HG02973 (cell line): ENCODE measurements around the gene AGAP1.

ENCODE experiments used
- ATAC-seq: cut with Tn5 transposase; IDR thresholded peaks from one replicate; pipeline ENCODE4 v1.9.1; 2021; ENCODE audit warnings: moderate library complexity; ENCODE audit not compliant: unreplicated experiment

AGAP1 gene

DNA sequence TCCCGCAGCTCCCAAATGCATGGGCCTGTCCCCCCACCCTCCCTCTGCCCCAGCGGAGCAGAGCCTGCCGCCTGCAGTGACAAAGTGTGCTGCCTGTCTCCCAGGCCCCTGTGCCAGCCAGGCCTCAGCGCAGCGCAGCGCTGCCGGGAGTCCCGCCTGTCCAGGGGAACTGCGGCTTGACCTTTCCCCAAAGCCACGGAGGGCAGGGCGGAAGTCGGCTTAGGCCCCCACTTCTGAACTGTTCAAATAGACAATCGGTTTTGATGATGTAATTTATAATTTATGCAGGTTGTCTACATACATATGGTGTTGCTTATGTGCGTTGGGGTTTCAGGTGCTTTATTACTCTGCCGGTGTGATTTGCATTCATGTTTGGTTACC lies 667.2 kb downstream of the AGAP1 start:
- no peak for ATAC-seq

DNA sequence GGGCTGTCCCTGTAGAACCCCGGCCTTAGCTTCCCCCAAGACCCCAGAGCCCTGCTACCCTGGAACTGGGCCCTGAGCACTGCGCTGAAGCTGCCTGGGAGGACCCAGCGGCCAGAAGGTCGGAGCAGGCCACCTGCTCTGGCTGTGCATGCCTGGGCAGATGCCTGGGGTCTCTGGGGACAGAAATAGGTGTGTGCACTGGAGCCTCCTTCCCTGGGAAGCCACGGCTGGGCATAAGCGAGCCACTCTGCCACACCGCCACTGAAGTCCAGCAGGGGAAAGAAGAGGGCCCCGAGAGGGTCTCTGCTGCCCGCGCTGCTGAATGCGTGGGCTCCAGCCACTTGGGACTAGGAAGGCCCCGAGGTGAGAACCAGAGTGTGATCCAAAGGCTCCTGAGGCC lies 667.7 kb downstream of the AGAP1 start:
- no peak for ATAC-seq

DNA sequence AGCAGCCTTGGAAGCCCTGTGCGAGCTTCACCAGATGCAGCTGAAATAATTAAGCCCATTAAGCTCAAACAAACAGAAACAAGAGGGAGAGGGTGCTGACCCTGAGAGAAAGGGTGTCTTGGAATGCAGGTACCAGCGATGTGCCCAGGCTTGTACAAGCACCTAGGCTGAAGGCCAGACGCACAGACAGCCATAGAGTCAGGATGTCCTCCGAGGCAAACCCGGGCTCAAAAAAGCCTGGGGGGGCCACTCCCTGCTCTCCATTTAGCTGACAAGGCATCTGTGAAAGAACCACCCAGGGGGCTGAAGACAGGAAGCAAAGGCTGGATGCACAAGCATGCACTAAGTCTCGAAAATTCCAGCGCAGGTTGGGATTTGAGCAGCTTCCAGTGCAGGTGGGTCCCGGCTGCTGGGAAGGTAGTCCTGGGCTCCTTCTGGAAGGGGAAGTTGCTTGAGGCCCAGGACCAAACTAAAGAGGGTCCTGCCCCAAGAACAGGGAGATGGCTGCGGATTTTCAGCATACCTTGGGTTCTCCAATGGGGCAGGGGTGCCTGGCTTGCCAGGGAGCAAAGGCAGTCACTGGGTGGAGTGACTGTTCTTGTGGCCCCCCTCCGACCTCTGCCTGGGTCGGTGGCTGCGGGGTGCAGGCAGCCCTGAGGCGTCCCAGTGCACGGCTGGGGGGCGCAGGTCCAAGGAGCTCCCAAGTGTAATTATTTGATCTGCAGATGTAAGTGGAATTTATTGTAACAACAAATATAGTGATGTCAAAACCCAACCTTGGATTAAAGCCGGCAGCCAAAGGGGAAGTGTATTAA lies 668.4 kb downstream of the AGAP1 start:
- no peak for ATAC-seq

DNA sequence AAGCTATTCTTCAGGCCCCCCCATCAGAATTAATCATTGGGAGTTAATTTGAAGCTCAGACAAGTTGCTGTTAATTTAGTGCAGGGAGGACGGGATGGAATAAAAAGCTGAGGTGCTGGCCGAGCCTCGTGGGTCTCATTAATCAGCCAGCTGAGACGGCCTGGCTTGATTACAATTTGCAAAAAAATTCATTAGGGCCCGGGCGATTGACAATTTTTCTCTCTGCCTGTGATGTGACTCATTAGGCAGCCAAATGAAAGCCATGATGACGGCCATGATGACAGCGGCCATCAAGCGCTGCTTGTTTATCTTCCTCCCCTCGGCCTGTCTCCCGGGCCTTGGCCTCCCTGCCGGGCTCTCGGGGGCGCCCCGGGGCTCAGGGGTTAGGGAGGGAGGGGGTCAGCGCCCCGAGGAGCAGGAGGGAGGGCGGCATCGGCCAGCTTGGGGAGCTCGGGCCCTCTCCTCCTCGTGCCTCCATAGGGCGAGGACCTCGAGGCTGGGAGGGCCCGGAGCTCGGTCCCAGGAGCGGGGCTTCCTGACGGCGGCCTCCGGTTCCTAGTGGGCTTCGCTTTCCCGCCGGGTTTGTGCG lies 669.1 kb downstream of the AGAP1 start:
- ATAC-seq: no peak

DNA sequence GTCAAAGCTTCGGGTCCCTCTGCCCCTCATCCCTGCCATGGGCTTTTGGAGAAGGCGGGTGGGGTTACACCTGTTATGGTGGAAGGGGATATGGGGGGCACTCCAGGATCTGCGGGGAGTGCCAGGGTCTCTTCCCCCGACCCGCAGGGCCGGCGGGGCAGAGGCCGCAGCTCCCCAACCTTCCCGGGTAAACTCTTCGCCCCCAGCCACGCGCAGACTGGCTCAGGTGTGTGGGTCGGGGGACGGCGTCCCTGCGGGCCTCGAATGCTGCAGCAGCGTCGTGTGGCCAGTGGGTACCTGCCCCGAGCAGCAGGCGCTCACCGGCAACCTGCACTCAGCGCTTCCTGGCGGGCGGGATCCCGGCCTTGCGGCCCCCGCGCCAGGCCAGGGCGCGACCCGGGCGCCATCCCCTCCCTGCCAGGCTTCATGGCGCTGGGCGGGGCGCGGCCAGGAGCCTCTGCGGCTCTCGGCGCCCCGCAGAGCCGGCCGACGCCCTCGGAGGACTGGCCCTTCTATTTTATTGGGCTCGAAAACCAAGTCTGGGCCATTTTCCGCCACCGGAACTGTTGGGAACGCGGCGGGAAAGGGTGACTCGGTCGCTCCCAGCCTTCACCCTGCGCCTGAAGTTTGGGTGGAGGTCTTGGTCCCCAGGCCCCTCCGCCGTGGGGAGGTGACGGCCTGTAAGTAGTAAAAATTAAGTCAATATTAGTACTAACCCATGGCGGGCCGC lies 669.8 kb downstream of the AGAP1 start:
- no peak for ATAC-seq

DNA sequence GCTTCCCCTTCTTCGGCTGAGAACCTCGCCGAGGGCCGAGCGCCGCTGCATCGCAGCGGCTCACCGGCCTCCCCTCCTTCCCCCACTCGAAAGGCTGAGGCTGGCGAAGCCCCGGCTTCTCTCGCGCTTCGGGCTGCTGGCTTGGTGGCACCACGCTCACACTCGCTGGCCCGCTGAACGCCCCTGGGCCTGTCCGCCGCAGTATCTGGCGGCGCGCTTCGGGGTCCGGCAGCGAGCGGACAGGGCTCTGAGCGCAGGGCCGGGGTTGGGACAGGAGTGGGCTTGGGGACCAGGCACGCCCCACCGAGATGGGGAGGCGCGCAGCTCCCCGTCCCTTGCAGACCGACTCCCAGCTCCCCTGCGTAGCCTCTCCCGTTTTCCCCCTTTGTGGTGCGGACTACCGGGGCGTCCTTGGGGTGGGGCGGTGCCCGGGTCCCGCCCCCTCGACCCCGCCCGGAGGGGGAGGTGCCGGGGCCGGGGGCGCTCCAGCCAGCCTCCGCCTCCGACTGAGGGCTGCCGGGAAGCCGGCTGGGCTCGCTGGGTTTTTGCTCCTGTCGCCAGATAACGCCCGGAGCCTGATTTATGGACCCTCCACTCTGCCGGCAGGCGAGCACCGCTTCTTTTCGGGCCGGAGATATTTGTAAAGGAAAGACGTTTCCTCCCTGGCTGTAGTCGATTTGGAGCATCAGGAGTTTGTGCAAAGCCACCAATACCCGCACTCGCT lies 670.5 kb downstream of the AGAP1 start:
- ATAC-seq: no peak

DNA sequence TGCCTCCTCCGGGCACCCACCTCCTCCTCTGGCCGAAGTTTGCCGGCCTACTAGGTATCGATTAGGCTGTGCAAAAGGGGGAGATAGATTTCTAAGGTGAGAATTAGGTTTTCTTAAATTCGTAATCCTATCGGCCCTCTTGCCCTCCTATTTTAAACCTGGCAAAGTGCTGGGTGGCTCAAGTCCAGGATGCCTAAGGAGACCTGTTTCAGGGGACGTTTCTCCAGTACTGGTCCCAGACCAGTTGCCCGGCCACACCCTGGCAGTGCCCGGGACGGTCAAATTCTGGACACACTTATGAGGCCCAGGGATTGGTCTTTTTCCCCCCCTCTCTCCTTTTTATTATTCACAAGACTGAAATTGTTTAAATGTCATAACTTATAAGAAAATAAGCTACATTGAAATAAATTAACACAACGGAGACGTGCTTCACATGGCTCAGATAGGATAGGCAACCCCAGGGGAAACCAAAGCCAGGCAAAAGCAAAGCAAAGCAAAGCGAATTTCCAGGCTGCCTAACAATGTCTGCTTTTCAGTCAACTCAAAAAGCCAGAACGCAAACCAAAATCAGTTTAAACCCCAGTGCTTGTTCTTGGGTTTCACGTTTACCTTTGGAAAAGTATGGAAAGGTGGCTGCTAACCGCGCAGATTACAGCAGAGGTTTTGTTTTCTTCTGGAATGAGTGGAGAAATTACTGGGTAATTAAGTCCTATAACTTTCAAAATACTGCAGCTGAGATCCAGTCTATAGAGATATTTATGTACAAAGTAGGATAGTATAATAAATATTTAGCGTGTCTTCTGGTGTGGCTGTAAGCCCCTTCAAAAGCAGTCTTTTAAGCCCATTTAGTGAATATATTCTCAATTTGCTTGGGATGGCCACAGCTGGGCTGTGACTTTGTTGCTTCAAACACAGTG lies 671.3 kb downstream of the AGAP1 start:
- no peak for ATAC-seq

DNA sequence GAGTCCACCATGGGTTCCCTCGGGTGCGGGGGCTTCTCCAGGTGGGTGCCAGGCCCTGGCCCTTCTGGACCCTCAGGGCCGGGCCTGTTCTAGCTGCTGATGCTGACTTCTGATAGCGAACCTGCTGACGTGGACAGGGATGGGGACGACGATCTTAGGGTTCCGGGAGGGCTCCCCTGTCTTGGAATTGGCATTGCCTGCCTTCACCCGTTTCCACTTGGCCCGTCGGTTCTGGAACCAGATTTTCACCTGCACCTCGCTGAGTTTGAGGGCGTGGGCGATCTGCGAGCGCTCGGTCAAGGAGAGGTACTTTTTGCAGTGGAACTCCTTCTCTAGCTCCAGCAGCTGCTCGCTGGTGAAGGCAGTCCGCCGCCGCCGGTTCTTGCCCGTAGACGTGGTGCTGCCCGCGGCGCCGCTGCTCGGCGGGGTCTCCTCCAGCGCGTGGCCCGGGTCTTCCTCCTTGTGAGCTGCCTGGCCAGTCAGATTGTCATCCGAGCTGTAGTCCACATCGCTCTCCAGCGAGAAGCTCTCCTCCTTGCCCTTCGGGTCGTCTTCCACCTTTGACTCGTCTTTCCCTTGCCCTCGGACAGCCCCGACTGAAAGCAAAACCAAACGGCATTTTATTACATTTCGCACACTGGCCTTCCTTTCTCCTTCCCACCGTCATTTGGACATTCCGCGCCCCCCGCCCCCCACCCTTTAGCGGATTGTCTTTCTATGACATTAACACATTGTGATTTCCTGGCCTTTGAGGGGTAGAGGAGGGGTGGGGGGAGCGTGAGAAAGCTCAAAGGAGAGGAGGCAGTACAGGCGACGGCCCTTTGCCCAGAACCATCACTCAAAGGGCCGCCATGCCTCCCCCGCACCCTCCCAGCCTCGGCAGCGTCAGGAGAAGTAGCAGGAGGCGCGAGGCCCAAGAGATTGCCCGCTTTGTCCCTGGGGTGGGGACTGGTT lies 672.3 kb downstream of the AGAP1 start:
- no peak for ATAC-seq

DNA sequence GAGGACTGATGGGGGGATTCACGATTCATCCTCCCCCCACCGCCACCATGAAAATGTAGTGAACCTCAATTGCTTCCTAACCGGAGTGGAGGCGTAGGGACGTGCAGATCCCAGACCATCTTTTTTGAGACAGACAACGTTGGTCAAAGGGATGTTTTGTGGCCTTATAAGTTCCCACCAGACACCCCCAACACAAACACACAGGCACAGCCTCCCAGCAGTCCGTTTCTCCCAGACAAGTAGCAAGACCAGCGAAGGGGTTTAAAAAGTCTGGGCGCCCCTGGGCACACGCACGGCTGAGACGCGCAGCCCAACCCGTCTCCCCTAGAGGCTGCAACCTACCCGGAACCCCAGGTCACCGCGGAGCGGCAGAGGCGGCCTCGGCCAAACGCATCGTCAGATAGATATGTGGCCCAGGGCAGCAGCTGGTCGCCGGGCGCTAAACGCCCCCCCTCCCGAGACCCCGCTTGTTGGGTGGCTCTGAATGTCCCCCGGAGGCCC lies 673.0 kb downstream of the AGAP1 start:
- no peak for ATAC-seq

DNA sequence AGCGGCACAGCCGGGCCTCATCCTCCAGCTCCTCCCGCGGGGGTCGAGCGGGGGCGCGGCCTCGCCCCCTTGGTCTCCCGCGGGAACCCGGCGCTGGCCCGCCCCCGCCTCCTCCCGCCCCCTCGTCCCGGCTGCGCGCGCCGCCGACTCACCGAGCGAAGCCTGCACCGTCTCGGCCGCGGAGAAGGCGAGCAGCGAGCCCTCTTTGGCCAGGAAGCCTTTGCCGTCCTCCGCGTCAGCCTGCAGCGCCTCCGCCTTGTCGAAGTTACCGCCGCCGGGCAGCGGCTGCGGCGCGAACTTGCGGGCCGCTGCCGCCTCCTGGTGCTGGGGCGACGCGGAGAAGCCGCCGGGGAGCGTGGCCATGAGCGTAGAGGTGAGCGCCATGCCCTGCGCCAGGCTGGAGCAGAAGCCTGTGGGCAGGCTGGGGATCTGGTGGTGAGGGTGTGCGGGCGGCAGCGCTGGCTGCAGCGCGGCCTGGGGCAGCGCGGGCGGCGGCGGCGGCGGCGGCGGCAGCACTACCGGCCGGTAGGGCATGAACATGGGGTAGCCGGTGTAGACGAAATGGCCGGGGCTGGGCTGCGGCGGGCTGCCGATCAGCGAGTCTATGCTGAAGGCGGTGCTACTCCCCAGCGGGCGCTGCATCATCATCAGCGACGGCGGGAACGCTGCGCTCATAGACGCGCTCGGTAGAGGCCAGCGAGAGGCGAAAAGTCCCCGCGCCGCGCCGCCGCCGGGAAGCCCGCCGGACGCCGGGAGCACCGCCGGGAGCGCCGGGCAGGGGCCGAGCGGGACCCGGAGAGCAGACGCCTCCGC lies 673.7 kb downstream of the AGAP1 start:
- no peak for ATAC-seq

DNA sequence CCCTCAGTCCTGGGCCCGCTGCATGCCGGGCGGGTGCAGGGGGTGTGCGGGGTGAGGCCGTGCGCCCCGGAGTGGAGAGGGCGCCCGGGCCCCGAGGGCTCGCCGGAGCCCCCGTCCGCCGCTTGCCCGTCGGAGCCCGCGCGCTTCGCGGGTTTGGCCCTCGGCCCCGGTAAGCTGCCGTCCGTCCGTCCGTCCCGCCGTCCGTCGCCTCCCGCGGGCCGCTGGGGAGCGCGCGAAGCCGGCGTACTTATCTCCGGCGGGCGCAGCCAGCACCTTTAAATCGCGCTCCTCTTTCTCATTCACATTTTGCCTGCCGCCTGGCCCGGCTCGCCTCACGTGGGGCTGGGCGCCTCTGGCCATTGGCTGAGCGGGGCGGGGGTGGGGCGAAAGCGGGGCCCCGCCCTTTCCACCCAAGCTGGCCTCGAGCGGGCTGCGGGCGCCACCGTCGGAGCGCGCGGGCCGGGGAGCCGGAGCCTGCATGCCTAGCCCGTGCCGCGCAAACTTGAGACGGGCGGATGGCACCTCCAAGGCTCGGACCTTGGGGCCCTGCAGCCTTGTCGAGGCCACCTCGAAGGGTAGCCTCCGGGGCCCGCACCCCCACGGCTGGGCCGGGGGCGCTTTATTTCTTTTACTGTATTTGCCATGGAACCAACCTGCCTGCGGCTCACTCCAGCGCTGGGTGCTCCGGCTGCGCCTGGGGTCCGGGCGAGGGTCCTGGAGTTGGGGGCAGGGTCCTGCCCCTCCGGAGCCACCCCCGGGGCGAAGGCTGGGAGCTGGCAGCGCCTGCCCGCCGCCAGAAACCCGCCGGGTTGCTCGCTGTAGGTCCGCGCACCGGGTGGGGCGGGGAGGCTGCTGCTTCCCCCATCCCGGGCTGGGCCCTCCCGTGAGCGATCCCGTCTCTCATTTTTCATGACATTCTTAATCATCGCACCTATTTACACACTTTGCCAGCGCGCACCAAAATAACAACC lies 674.6 kb downstream of the AGAP1 start, which contains the start of gene GBX2:
Gene GBX2, minus strand, starts transcription at position 277 of the 971 bp plus-strand sequence. CDS start 415 bp downstream, outside the sequence.
- ATAC-seq: no peak

DNA sequence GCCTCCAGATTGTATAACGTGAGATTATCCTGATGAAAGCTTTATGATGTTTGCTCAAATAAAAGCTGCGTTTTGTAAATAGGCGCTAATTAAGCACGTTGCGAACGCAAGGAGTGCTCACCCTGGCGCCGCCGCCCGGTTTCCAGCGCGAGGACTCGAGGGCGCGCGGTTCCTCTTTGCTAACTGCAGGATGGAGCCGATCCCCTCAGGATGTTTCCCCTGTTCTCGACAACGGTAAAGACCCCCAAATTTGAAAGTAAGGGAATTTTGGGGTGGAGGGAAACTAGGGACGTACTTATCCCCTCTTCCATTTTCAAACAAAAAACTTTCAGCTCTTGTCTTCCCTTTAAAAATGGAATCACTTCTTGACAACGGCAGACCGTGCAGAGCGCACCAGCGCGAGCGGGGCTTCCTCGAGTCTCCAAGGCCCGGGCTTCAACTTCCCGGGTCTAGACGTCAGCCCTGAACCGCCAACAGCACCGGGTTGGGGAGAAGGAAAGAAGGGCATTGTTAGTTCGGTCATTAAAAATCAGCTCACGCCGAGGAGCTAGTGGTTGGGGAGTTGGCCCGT lies 675.4 kb downstream of the AGAP1 start:
- no peak for ATAC-seq

DNA sequence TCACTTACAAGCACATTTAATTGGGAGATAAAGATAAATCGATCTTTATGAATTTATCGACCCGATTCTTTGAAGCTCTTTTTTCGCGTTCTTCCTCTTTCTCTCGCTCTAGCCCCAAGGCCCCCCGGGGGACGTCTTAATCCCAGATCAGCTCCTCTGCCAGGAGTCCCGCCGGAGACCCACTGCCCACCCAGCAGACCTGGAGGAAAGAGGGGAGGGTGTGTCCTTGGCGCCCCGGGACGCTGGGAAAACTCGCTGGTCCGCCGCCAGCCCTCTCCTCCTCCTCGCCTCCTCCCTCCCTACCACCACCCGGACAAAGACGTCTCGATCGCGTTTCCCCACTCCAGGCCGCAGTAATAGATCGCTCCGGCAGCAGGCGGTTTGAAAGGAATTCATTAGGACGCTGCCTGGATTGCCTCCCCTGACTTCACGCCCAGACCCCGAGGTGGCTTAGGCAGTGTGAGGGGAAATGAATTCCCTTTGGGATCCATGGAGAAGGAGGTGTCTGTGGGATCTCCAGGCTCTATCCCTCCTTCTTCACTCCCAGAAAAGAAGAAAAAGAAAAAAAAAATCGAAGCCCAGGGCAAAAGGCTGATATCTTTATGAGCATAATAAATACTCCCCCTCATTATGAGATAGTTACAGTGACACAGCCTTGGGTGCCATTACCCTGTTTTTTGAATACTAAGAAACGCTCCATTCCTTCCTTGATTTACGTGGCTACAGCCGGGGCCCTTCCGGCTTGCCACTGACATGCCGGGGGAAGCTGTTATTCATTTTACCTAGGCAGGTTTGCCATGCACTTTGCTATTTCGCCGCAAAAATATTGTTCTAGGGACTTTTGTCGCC lies 676.1 kb downstream of the AGAP1 start:
- ATAC-seq: no peak

DNA sequence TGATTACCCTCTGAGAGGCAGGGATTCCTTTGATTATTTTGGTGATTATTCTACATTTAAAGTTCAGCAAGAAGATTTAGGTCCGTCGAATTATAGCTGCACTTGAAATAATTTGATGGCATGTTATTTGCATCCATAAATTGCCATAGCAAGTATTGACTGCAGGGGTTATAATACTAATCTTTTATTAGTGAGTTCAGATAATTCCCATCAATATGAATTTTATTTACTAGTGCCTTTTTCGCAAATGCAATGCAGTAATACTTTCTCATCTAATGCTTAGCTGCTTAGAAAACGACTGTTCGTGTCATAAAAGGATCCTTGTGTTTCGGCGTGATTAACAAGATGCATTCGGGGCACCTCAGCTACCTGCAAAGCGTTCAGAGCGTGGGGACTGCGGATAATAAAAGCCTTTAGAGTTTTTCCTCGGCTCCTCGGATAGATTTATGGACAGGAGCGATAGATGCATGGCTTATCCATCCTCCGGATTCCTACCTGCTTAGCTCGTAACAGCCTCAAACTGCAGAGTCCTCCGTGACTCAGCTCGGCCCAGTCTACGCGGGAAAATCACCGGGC lies 676.8 kb downstream of the AGAP1 start:
- no peak for ATAC-seq

DNA sequence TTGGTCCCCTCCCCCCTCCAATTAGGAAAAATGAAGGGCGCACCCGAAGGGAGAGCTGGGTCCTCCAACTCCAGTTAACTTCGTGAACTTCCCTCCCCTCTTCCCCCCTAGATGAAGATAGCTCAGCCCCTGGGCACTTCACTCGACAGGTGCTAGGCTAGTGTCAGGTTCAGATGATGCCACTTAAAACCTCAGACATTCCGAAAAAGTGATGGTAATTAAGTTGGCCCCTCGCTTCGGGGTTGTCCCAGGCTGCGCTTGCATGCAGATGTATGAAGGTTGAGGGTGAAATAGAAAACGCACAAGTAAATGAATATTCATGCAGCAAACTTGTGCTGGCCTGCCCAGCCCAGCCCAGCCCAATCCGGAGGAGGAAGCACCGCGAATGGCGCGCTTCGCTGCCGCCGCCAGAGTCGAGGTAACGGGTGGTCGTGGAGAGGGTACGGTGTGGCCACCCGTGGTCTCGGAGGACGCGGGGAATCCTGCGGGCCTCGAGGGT lies 677.4 kb downstream of the AGAP1 start:
- ATAC-seq: no peak
